ENCODE data around the gene TIMM21. TPM values are rescaled to one million over a fixed set of nuclear protein-coding genes. Genes with fewer than 3 reads are reported as not detected.

TIMM21 gene
- total RNA-seq, 4 donors from 2014 or later: 32.7 to 38.3 (median 35.5) TPM

- Histone ChIP-seq H3K4me3 (no peak overlapping the region), H3K36me3 (no peaks in the 10 kb centered on the region), H3K27me3 (peaks cover 28% of the 10 kb centered on the region), H3K4me1 (no peaks in the 10 kb centered on the region), H3K27ac (no peak overlapping the region), H3K9me3 (no peaks in the 10 kb centered on the region)
- TF ChIP-seq POLR2AphosphoS5 (IDR thresholded peaks at IDR 0.05) (no peak), POLR2A (IDR thresholded peaks at IDR 0.05) (no peak)
- WGBS, 2 donors (ENCODE audit: low coverage in 1 of 2): 91 to 100% methylated on average over 3 to 4 of the region's 11 CpGs
- no peak for ATAC-seq
These were observed 25.1 kb downstream of the TIMM21 start for GRCh38 chr18:74173434-74173750.

DNA sequence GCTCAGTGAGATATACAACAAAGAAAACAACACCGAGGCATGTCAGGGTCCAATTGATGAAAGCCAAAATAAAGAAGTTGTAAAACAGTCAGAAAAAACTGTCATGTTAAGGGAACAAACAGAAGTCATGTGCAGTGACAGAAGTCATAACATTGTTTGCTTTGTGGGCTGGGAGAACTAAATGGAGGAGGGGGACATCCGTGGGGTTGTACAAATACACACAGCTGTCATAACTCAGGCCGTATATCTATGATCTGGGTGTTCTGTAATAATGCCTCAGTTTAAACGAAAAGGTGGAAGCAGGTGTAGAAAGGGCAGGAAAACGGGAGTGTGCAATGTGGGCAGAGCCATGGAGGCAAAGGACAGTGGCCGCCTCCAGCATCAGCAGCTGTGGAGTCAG, 27.3 kb downstream of the TIMM21 start:
- peaks cover 32% of the 10 kb centered on the region for H3K27me3 ChIP-seq
- no peaks in the 10 kb centered on the region for H3K36me3 ChIP-seq
- H3K27ac ChIP-seq: no peak overlapping the region
- TF ChIP-seq POLR2AphosphoS5 (IDR thresholded peaks at IDR 0.05) (no peak), CTCF (IDR thresholded peaks at IDR 0.05) (no peak), POLR2A (IDR thresholded peaks at IDR 0.05) (no peak), EP300 (IDR thresholded peaks at IDR 0.05) (no peak)
- 60 to 63% methylated on average over 6 of the region's 6 CpGs for WGBS, 2 donors (ENCODE audit: low coverage in 1 of 2)
- peaks cover 0 to 7% (median 0%) of the 10 kb centered on the region in 3 donors for H3K9me3 ChIP-seq
- no peaks in the 10 kb centered on the region for H3K4me1 ChIP-seq
- no peak overlapping the region for H3K4me3 ChIP-seq
- no peak for ATAC-seq

GRCh38 chr18:74178884-74179283, 30.6 kb downstream of the TIMM21 start:
- Histone ChIP-seq H3K9me3 (peaks cover 0 to 8% (median 0%) of the 10 kb centered on the region in 3 donors), H3K27ac (no peak overlapping the region), H3K27me3 (peaks cover 42% of the 10 kb centered on the region), H3K4me3 (no peak overlapping the region), H3K36me3 (no peaks in the 10 kb centered on the region), H3K4me1 (no peaks in the 10 kb centered on the region)
- ATAC-seq: no peak
- TF ChIP-seq POLR2A (IDR thresholded peaks at IDR 0.05) (no peak), POLR2AphosphoS5 (IDR thresholded peaks at IDR 0.05) (no peak), EP300 (IDR thresholded peaks at IDR 0.05) (no peak)
- no CpG with 5 or more reads among the region's 1 CpG for WGBS, 2 donors (ENCODE audit: low coverage in 1 of 2)

DNA sequence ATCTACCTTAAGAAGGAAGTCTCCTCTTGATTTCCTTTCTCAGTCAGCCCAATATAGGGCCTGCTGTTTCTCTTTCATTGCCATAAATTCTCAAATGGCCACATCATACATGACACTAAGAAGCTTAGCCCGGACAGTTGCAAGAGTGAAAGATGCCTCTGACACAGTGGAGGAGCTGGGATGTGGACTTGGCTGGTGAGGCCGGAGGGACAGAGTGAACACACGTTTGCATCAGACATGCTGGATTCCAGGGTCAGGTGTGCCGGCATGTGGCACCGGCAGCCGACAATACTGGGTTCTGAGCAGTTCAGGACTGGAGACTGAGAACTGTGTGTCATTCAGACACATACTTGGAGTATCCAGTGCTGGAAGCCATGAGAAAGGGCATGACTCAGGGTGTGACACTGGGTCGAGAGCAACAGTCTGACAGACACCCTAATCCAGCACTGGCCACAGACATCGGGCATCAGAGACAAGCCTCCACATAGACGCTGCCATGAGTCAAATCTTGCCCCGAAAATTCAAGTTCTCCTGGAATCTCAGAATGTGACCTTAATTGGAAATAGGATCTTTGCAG, 31.4 kb downstream of the TIMM21 start:
- H3K4me1 ChIP-seq: no peaks in the 10 kb centered on the region
- peaks cover 0 to 8% (median 0%) of the 10 kb centered on the region in 3 donors for H3K9me3 ChIP-seq
- H3K27ac ChIP-seq: no peak overlapping the region
- no peak overlapping the region for H3K4me3 ChIP-seq
- H3K36me3 ChIP-seq: no peaks in the 10 kb centered on the region
- WGBS, 2 donors (ENCODE audit: low coverage in 1 of 2): 65 to 93% methylated on average over 3 to 5 of the region's 10 CpGs
- ATAC-seq: no peak
- peaks cover 50% of the 10 kb centered on the region for H3K27me3 ChIP-seq
- TF ChIP-seq EP300 (IDR thresholded peaks at IDR 0.05) (no peak), POLR2AphosphoS5 (IDR thresholded peaks at IDR 0.05) (no peak), POLR2A (IDR thresholded peaks at IDR 0.05) (no peak), CTCF (IDR thresholded peaks at IDR 0.05) (no peak)

DNA sequence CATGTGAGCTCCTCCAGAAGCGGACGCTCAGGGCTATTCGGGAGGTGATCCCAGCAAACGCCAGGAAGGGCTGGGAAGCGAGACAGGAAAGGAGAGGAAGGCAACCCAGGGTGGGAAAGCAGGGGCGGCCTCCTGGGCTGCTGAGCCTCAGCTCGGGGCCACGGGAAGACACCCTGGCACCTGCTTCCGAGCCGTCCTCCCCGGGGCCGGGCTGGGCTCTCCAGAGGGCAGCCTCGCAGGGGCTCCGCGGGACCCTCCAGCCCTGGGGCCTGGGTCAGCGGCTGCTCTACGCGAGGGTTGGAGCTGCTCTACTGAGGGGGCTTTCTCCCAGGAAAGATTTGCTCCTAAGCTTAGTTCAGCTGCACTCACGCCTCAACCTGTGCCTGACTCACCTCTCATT, 34.0 kb downstream of the TIMM21 start:
- no peaks in the 10 kb centered on the region for H3K36me3 ChIP-seq
- H3K4me1 ChIP-seq: no peaks in the 10 kb centered on the region
- no peak overlapping the region for H3K27ac ChIP-seq
- no peak for ATAC-seq
- H3K4me3 ChIP-seq: no peak overlapping the region
- 89% methylated on average over 1 of the region's 19 CpGs; no CpG with 5 or more reads in 1 of the 2 donors for WGBS, 2 donors (ENCODE audit: low coverage in 1 of 2)
- TF ChIP-seq CTCF (IDR thresholded peaks at IDR 0.05): no peak
- no peak for TF ChIP-seq EP300 (IDR thresholded peaks at IDR 0.05)
- TF ChIP-seq POLR2AphosphoS5 (IDR thresholded peaks at IDR 0.05): no peak
- no peak for TF ChIP-seq POLR2A (IDR thresholded peaks at IDR 0.05)
- H3K27me3 ChIP-seq: peaks cover 40% of the 10 kb centered on the region
- H3K9me3 ChIP-seq: peaks cover 0 to 8% (median 0%) of the 10 kb centered on the region in 3 donors

- Histone ChIP-seq H3K9me3 (peaks cover 0 to 8% (median 0%) of the 10 kb centered on the region in 3 donors), H3K27ac (no peak overlapping the region), H3K4me3 (no peak overlapping the region), H3K36me3 (no peaks in the 10 kb centered on the region), H3K27me3 (peaks cover 40% of the 10 kb centered on the region), H3K4me1 (no peaks in the 10 kb centered on the region)
- WGBS, 2 donors (ENCODE audit: low coverage in 1 of 2): 72% methylated on average over 2 of the region's 3 CpGs; no CpG with 5 or more reads in 1 of the 2 donors
- TF ChIP-seq POLR2AphosphoS5 (IDR thresholded peaks at IDR 0.05) (no peak), CTCF (IDR thresholded peaks at IDR 0.05) (no peak), POLR2A (IDR thresholded peaks at IDR 0.05) (no peak), EP300 (IDR thresholded peaks at IDR 0.05) (no peak)
- no peak for ATAC-seq
These were observed 34.8 kb downstream of the TIMM21 start for GRCh38 chr18:74183130-74183529.

All from gastroesophageal sphincter (tissue), 4 donors.